ENCODE results near the gene ATP6V1G2.

DNA sequence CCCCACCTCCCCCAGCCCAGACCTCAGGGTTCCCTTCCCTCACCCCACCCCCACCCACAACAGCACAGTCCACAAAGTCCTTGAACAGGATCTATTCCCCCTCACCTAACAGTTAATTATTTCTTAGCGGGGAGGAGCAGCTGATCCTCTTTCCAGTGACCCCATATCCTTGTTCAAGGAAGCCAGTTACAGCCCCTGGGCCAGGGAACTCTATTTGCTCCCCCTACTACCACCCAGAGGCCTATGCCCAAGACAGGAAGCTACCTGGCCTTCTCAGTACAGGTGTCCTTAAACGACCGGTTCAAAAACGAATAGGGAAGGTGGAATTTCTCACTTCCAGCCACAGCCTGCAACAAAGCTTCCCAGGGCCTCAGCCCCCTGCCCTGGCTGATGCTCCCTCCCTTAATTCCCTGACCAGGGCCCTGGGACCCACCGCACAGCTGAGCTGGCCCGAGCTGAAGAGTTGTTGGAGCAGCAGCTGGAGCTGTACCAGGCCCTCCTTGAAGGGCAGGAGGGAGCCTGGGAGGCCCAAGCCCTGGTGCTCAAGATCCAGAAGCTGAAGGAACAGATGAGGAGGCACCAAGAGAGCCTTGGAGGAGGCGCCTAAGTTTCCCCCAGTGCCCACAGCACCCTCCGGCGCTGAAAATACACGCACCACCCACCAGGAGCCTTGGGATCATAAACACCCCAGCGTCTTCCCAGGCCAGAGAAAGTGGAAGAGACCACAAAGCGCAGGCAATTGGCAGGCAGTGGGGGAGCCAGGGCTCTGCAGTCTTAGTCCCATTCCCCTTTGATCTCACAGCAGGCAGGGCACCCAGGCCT lies 16.9 kb downstream of the ATP6V1G2 start:
- TF ChIP-seq, protein P1, sequence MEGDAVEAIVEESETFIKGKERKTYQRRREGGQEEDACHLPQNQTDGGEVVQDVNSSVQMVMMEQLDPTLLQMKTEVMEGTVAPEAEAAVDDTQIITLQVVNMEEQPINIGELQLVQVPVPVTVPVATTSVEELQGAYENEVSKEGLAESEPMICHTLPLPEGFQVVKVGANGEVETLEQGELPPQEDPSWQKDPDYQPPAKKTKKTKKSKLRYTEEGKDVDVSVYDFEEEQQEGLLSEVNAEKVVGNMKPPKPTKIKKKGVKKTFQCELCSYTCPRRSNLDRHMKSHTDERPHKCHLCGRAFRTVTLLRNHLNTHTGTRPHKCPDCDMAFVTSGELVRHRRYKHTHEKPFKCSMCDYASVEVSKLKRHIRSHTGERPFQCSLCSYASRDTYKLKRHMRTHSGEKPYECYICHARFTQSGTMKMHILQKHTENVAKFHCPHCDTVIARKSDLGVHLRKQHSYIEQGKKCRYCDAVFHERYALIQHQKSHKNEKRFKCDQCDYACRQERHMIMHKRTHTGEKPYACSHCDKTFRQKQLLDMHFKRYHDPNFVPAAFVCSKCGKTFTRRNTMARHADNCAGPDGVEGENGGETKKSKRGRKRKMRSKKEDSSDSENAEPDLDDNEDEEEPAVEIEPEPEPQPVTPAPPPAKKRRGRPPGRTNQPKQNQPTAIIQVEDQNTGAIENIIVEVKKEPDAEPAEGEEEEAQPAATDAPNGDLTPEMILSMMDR (IDR thresholded peaks at IDR 0.05), result no peak
- TF ChIP-seq POLR2A (IDR thresholded peaks at IDR 0.05), result no peak

Measured in adrenal gland (tissue), 5 donors.